Rectal smooth muscle tissue (tissue), 1 donor: ENCODE results near the gene IL22.

Experiments used
- H3K27ac ChIP-seq: one replicate; pipeline ENCODE4 v1.7.0; 2013; ENCODE audit warnings: low read depth, low read length, inconsistent platforms
- H3K27me3 ChIP-seq: one replicate; pipeline ENCODE4 v1.7.0; 2013; ENCODE audit warnings: low read length; ENCODE audit not compliant: control insufficient read depth, insufficient read depth
- H3K36me3 ChIP-seq: one replicate; pipeline ENCODE4 v1.7.0; 2013; ENCODE audit warnings: low read length; ENCODE audit not compliant: control insufficient read depth, insufficient read depth
- H3K4me1 ChIP-seq: one replicate; pipeline ENCODE4 v1.7.0; 2013; ENCODE audit warnings: low read length; ENCODE audit not compliant: control insufficient read depth, insufficient read depth
- H3K4me3 ChIP-seq: one replicate; pipeline ENCODE4 v1.7.0; 2013; ENCODE audit warnings: low read length
- H3K9ac ChIP-seq: one replicate; pipeline ENCODE4 v1.7.0; 2013; ENCODE audit warnings: low read length

IL22 gene

DNA sequence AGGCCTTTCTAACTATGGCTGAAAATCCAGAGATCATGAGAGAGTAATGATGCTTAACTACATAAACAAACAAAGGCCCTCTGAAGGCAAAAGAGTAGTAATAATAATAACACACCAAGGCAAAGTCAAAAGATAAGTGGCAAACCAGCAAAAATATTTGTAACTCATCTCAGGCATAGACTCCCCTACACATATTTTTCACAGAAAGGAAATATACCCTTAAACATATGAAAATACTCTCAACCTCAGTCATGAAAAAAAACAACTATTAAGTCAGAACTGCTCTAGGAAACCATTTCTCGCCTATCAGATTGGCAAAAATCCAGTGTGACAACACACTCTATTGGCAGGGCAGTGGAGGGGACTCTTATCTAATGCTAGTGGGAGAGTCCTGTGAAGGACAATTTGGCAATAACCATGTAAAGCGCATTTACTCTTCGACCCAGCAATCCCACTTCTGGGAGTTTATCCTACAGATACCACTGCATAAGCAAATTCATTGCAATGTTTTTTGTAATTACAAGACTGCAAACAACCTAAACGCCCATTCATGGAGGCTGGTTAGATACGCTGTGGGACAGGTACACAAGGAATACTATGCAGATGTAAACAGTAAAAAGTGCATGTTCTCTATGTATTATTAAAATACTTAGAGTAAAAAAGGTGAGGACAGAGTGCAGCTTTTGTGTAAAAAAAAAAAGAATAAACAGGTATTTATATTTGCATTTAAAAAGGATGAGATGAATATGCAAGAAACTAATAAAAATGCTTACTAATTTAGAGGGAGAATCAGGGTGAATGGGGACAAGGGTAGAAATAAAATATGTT lies 26.0 kb upstream of the IL22 start:
- Histone ChIP-seq H3K36me3 (no peaks in the 10 kb centered on the region), H3K27ac (no peak overlapping the region), H3K4me1 (no peaks in the 10 kb centered on the region), H3K9ac (no peak overlapping the region), H3K4me3 (no peak overlapping the region), H3K27me3 (no peaks in the 10 kb centered on the region)

DNA sequence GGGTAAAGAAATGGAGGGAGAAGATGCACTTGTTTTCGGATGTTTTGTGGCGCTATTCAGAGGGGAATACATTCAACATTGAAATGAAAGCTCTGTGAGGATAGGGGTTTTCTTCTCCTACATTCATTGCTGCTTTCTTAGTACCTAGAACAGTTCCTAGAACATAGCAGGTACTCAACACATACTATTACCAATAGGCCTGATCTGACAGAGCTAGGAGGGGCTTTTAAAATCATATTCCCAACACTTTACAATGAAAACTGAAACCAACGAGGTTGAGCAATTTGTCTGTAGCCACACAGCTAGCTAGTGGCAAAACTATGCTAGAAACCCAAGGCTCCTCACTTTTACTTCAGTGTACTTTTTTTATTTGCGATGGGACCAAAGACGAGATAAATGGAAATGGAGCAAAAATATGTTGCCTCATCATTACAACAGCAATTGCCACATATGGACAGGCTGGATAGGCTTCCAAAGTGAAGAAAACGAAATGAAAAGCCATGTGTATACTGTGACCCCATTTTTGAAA lies 23.1 kb upstream of the IL22 start:
- Histone ChIP-seq H3K27ac (no peak overlapping the region), H3K36me3 (no peaks in the 10 kb centered on the region), H3K4me3 (no peak overlapping the region), H3K9ac (no peak overlapping the region), H3K27me3 (no peaks in the 10 kb centered on the region), H3K4me1 (no peaks in the 10 kb centered on the region)

DNA sequence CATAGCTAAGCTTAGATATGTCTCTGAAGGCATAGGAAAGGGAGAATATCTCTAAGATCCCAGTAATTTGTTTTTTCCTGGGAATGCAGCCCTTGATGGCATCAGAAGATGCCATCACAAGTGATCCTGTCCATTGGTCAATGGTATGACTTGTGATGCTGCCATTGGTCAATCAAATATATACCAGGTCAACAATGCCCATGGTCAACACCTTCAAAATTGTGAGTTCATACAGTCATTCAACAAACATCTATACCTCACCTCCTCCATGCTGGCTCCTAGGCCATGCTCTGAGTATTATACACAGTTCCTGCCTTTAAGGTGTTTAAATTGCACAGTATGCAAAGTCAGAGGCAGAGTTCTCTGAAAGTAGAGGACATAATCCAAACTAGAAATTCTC lies 19.3 kb upstream of the IL22 start:
- Histone ChIP-seq H3K9ac (no peak overlapping the region), H3K27ac (no peak overlapping the region), H3K36me3 (no peaks in the 10 kb centered on the region), H3K27me3 (no peaks in the 10 kb centered on the region), H3K4me1 (no peaks in the 10 kb centered on the region), H3K4me3 (no peak overlapping the region)

DNA sequence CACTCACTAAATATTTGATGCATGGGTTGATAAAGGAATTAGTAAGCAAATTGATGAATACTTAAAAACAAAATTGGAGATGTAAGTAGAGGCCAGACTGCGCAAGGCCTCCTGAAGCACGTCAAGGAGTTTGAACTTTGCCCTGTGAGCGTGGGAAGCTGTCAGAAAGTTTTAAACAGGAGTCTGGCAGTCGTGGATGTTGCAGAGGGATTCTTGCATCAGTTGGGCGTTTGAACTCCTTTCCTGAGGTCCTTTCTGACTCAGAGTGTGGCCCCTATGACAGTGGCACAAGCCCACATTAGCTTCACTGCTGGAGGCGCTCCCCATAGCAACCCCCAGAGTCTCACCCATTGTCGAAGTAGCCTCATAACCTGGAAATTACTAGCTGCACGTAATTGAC lies 17.9 kb upstream of the IL22 start:
- H3K4me3 ChIP-seq, result no peak overlapping the region
- H3K9ac ChIP-seq, result no peak overlapping the region
- H3K4me1 ChIP-seq, result no peaks in the 10 kb centered on the region
- no peaks in the 10 kb centered on the region for H3K36me3 ChIP-seq
- no peaks in the 10 kb centered on the region for H3K27me3 ChIP-seq
- no peak overlapping the region for H3K27ac ChIP-seq

DNA sequence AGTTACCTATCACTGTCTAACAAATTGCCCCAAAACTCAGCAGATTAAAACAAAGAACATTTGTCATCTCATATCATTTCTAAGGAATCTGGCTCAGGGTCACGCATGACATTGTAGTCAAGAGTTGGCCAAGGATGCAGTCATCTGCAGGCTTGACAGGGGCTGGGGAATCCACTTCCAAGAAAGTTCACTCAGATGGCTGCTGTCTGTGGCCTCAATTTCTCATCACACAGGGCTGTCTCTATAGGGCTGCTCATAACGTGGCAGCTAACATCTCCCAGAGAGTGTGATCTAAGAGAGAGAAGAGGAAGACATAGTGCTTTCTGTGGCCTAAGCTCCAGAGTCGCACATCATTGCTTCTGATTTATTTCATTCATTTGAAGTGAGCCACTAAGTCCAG lies 17.0 kb upstream of the IL22 start:
- Histone ChIP-seq H3K27me3 (no peaks in the 10 kb centered on the region), H3K9ac (no peak overlapping the region), H3K4me3 (no peak overlapping the region), H3K4me1 (no peaks in the 10 kb centered on the region), H3K27ac (no peak overlapping the region), H3K36me3 (no peaks in the 10 kb centered on the region)

DNA sequence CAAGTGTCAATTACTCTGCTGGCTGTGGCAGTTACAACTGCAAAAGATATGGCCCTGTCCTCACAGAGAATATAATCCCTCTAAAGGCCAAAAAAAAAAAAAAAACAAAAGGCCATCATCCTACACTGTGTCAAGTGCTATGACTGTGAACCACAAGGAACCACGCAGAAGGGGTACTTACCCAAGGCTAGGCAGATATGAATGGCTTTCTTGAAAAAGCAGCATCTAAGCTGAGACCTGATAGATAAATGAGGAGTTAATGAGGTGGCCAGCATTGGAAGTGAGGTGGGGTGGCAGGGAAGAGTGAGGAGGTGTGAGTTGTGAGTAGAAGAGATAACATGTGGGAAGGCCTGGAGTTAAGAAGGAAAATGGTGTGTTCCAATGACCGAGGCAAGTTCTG lies 16.4 kb upstream of the IL22 start:
- H3K27ac ChIP-seq, result no peak overlapping the region

DNA sequence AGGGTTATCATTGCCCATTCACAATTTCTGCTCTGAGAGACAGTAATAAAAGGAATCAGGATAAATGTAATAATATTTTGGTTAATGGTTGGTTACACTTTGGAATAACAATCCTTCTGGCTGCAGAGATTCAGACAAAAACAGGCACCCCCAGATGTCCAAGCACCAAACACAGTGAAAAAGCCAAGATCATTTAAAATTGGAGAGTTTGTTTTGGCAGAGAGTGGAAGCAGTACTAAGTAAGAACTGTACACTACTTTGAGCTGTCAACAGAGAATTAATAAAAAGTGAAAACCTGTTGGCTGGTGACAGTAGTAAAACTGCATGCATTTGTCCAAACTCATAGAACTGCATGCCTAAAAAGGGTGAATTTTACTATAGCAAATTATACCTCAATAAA lies 15.6 kb upstream of the IL22 start:
- no peaks in the 10 kb centered on the region for H3K4me1 ChIP-seq
- no peak overlapping the region for H3K4me3 ChIP-seq
- H3K36me3 ChIP-seq, result no peaks in the 10 kb centered on the region
- H3K27ac ChIP-seq, result no peak overlapping the region
- H3K9ac ChIP-seq, result no peak overlapping the region
- no peaks in the 10 kb centered on the region for H3K27me3 ChIP-seq

More for the DNA sequence above, 16.4 kb upstream of the IL22 start:
- H3K9ac ChIP-seq, result no peak overlapping the region
- H3K27me3 ChIP-seq, result no peaks in the 10 kb centered on the region
- no peaks in the 10 kb centered on the region for H3K4me1 ChIP-seq
- no peaks in the 10 kb centered on the region for H3K36me3 ChIP-seq
- H3K4me3 ChIP-seq, result no peak overlapping the region

DNA sequence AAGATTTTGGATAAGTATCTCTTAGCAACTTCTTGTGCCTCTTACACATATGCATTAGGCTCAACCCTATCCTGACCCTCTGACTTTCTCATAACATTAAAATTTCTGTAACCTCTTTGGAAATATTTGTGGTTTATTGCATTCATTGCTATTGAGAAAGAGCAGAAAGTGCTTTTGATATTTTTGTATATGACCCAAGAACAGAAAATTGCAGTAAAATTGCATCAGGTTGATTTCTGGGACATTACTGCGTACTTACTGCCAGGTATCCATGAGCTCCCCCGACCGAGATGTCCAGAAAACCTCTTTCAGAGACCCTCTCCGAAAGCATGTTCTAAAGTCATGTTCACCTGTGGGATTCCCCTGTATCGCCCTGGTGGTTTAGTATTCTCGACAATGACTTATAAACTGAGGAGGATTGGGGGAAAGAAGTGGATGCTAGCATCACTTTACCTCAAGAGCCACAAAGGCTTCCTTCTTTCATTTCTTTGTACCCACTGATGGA lies 14.5 kb upstream of the IL22 start:
- Histone ChIP-seq H3K4me3 (no peak overlapping the region), H3K27ac (no peak overlapping the region), H3K27me3 (no peaks in the 10 kb centered on the region), H3K36me3 (no peaks in the 10 kb centered on the region), H3K9ac (no peak overlapping the region), H3K4me1 (no peaks in the 10 kb centered on the region)

DNA sequence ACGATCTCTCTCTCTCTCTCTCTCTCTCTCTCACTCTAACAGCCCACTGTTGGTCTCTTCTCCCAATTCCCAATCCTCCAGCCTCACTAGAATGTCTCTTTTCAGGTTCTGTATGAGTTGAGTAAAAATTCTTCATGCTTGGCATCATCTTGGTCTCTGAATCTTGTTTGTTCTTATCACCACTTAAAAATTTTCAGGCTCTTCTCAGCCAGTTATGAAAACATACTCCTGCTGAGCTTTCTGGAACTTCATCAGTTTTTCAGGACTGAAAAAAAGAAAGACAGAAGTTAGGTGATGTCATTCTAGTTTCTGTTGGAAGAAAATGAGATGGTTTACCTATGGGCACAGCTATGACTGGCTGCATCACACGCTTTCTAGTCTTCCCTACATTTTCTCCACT lies 11.5 kb upstream of the IL22 start:
- H3K27ac ChIP-seq, result no peak overlapping the region
- no peaks in the 10 kb centered on the region for H3K36me3 ChIP-seq
- H3K4me3 ChIP-seq, result no peak overlapping the region
- no peaks in the 10 kb centered on the region for H3K4me1 ChIP-seq
- no peak overlapping the region for H3K9ac ChIP-seq
- H3K27me3 ChIP-seq, result no peaks in the 10 kb centered on the region

DNA sequence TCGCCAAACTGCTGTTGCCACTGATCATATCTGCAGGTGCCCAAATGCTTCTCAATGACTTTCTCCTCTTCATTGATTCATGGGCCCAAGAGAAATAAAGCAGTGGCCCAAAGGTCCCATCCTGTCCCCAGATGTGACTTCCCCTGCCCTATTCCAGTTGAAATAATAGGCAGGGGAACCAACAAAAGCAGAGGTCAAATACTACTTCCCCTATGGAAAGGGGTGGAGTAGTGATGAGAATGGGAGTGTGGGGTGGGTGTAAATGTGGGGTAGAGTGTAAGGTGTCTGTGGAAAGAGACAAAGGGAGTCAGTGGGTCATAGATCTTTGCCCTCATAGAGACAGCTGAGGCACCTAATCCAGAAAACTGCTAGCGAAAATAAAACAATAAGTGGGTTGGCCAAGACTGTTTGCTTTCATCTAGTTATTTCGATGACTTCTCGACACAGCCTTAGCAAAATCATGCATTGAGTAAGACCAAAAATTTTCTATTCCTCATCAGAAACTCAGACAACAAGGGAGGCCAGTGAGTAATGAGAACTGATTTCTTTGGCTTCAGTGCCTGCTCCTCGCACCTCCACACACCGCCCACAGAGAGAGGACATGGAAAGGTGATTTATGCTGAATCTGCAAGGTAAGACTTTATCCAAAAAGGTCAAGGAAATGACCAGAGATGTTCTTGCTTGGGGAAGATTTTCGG lies 10.9 kb upstream of the IL22 start:
- no peaks in the 10 kb centered on the region for H3K4me1 ChIP-seq
- H3K36me3 ChIP-seq, result no peaks in the 10 kb centered on the region
- H3K27ac ChIP-seq, result no peak overlapping the region
- H3K27me3 ChIP-seq, result no peaks in the 10 kb centered on the region
- H3K4me3 ChIP-seq, result no peak overlapping the region
- no peak overlapping the region for H3K9ac ChIP-seq

DNA sequence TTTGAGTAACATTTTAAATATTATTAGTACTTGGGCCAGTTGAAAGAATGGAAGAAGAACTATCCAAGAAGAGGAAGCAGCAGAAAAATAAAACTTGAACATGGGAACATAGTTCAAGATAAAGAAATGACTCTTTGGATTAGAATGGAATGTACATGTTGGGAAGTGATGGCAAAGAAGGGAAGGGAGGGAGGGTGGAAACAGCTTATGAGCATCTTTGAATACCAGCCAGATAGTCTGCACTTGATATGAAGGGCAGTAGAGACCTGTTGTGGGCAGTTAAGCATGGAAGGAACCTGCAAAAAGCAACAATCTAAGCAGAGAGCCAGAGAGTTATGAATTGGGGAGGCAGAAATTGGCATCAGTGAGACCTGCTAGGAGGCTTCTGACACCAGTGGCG lies 10.0 kb upstream of the IL22 start:
- H3K27ac ChIP-seq, result no peak overlapping the region
- H3K4me1 ChIP-seq, result no peaks in the 10 kb centered on the region
- no peak overlapping the region for H3K4me3 ChIP-seq
- no peaks in the 10 kb centered on the region for H3K27me3 ChIP-seq
- H3K36me3 ChIP-seq, result no peaks in the 10 kb centered on the region
- H3K9ac ChIP-seq, result no peak overlapping the region

DNA sequence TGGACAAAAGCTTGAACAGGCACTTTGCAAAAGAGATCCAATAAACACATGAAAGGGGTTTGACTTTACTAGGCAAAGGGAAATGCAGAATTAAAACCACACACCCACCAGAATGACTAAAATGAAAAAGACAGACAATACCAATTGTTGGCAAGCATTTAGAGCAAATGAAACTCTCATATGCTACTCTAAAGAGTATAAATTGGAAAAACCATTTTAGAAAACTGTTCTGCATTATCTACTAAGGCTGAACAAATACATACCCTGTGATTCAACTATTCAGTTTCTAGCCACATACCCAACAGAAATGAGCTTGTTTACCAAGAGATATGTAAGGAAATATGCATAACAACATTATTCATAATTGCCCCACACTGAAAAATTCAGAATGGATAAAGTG lies 8.5 kb upstream of the IL22 start:
- Histone ChIP-seq H3K4me1 (no peaks in the 10 kb centered on the region), H3K4me3 (no peak overlapping the region), H3K36me3 (no peaks in the 10 kb centered on the region), H3K9ac (no peak overlapping the region), H3K27ac (no peak overlapping the region), H3K27me3 (no peaks in the 10 kb centered on the region)
